OCI-LY7 (cell line): ENCODE results near the gene ZBTB5.

Experiments
- EZH2phosphoT487 ChIP-seq: fragments of 200-600 bp; sonication (generic); IDR thresholded peaks from 2 replicates; pipeline ENCODE4 v1.6.1; 2018; ENCODE audit warnings: low read depth, borderline replicate concordance, mild to moderate bottlenecking, mixed run types, antibody characterized with exemption, low read length, moderate library complexity, mixed read lengths
- TF ChIP-seq, protein P1 (sequence below): fragments of 200-600 bp; sonication (generic); conservative IDR thresholded peaks from 2 replicates; pipeline ENCODE4 v1.5.1; 2014; ENCODE audit warnings: mild to moderate bottlenecking, antibody characterized with exemption, low read length, moderate library complexity, mixed read lengths

GRCh38 chr9:37437621-37438020 is 27.6 kb downstream of the ZBTB5 start:
- no peak for TF ChIP-seq EZH2phosphoT487
- TF ChIP-seq, protein P1, sequence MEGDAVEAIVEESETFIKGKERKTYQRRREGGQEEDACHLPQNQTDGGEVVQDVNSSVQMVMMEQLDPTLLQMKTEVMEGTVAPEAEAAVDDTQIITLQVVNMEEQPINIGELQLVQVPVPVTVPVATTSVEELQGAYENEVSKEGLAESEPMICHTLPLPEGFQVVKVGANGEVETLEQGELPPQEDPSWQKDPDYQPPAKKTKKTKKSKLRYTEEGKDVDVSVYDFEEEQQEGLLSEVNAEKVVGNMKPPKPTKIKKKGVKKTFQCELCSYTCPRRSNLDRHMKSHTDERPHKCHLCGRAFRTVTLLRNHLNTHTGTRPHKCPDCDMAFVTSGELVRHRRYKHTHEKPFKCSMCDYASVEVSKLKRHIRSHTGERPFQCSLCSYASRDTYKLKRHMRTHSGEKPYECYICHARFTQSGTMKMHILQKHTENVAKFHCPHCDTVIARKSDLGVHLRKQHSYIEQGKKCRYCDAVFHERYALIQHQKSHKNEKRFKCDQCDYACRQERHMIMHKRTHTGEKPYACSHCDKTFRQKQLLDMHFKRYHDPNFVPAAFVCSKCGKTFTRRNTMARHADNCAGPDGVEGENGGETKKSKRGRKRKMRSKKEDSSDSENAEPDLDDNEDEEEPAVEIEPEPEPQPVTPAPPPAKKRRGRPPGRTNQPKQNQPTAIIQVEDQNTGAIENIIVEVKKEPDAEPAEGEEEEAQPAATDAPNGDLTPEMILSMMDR = no peak
